Measurements from ENCODE around the gene ATP2A3.

DNA sequence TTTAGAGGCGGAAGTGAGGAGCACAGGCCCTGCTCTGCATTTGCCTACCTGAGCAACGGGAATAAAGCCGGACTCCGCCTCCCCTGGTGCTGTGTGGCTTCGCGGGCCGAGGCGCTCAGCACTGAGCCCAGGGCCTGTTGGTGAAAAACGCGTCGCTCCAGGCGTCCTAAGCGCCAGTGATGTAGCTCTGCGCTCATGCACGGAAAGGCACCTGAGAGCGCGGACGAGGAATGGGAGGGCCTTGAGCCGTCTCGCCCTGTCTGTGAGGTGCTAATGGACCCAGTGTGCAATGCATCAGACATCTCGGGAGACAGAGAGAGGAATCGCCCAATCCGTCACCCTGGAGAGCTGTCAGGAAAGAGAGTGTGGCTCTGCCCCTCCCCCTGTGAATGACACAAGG is 17.2 kb upstream of the ATP2A3 start:
- TF ChIP-seq FOXM1 (IDR thresholded peaks at IDR 0.05; ENCODE audit: borderline replicate concordance), result no peak
- TF ChIP-seq NFRKB (IDR thresholded peaks at IDR 0.05), result no peak
- TF ChIP-seq SUZ12 (IDR thresholded peaks at IDR 0.05), result no peak
- no peak for TF ChIP-seq SP1 (IDR thresholded peaks at IDR 0.05)
- TF ChIP-seq ELF4 (IDR thresholded peaks at IDR 0.05), result no peak
- TF ChIP-seq, protein P1, sequence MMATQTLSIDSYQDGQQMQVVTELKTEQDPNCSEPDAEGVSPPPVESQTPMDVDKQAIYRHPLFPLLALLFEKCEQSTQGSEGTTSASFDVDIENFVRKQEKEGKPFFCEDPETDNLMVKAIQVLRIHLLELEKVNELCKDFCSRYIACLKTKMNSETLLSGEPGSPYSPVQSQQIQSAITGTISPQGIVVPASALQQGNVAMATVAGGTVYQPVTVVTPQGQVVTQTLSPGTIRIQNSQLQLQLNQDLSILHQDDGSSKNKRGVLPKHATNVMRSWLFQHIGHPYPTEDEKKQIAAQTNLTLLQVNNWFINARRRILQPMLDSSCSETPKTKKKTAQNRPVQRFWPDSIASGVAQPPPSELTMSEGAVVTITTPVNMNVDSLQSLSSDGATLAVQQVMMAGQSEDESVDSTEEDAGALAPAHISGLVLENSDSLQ (IDR thresholded peaks at IDR 0.05), result no peak
- no peak for TF ChIP-seq ARNT (IDR thresholded peaks at IDR 0.05)
- no peak for TF ChIP-seq FOXK2 (IDR thresholded peaks at IDR 0.05)
- no peak for TF ChIP-seq TARDBP (IDR thresholded peaks at IDR 0.05)
- TF ChIP-seq BHLHE40 (IDR thresholded peaks at IDR 0.05; ENCODE audit: borderline replicate concordance), result no peak
- no peak for TF ChIP-seq CTBP1 (IDR thresholded peaks at IDR 0.05; ENCODE audit: borderline replicate concordance)
- TF ChIP-seq FOXA1 (IDR thresholded peaks at IDR 0.05), result no peak

All from HEK293T (cell line).